ENCODE measurements around the gene RNF115.
"Not testable (repeated sequence)": the region's sequence is repeated elsewhere in the genome, so short reads cannot be mapped to it uniquely, and the experiment has no call there.

The RNF115 gene

DNA sequence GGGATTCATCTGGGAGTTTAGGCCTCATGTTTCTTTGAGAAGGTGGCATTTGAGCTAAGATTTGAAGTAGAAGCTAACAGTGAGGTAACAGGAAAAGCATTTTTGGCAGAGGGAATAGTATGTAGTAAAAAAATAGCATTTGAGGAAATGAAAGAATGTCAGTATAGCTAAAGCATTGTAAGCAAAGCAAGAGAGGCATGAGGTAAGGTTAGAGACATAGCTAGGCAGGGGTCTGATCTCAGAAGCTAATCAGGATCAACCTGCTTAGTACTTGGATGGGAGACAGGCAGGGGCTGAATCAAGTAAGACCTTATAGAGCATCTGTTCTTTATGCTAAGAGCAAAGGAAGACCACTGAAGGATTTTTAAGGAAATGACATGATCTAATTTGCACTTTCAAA, 4.1 kb upstream of the RNF115 start:
- no peak for ATAC-seq

GRCh38 chr1:145826030-145826429, 2.1 kb upstream of the RNF115 start:
- ATAC-seq (no peak), DNase-seq (no peak)

More for the DNA sequence above, 4.1 kb upstream of the RNF115 start:
- no peak for DNase-seq

DNA sequence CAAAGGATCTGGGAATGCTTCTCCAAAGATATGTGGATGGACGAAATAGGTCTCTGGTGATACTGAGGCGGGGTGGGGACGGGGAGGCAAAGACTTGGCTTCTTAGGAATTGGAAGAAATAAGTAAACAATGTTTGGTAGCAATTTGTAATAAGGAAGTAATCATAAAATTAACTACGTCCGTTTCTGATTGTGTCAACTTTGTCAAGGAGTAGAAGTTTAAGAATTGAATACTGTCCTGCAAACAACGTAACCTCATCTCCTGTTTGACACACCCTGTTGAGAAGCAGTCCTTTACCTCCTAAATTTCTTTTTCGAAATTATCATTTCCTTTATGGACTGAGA, 576 bp upstream of the RNF115 start:
- no peak for DNase-seq
- no peak for ATAC-seq

GRCh38 chr1:145822779-145823331, 1.0 kb downstream of the RNF115 start:
- not testable (repeated sequence) for DNase-seq
- peak; percentile 16 for ATAC-seq

DNA sequence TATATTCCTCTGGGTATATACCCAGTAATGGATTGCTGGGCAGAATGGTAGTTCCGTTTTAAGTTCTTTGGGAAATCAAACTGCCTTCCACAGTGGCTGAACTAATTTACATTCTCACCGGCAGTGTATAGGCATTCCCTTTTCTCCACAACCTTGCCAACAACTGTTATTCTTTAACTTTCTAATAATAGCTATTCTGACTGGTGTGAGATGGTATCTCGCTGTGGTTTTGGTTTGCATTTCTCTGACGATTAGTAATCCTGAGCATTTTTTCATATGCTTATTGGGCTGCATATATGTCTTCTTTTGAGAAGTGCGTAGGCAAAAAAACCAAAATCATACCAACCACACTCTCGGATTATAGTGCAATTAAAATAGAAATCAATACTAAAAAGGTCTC, 5.8 kb downstream of the RNF115 start:
- ATAC-seq: peak; percentile 66
- DNase-seq: not testable (repeated sequence)

GRCh38 chr1:145812977-145813810, 10.7 kb downstream of the RNF115 start:
- not testable (repeated sequence) for DNase-seq, ATAC-seq

GRCh38 chr1:145806844-145807243, 17.1 kb downstream of the RNF115 start:
- ATAC-seq: no peak
- no peak for DNase-seq

- DNase-seq (no peak), ATAC-seq (no peak)
These were observed 17.5 kb downstream of the RNF115 start for GRCh38 chr1:145806408-145806807.

- no peak for DNase-seq
- no peak for ATAC-seq
These were observed 18.8 kb downstream of the RNF115 start for GRCh38 chr1:145805057-145805456.

- DNase-seq: no peak
- no peak for ATAC-seq
These were observed 19.5 kb downstream of the RNF115 start for GRCh38 chr1:145804235-145805045.

GRCh38 chr1:145799806-145800205, 24.1 kb downstream of the RNF115 start:
- DNase-seq (no peak), ATAC-seq (no peak)

DNA sequence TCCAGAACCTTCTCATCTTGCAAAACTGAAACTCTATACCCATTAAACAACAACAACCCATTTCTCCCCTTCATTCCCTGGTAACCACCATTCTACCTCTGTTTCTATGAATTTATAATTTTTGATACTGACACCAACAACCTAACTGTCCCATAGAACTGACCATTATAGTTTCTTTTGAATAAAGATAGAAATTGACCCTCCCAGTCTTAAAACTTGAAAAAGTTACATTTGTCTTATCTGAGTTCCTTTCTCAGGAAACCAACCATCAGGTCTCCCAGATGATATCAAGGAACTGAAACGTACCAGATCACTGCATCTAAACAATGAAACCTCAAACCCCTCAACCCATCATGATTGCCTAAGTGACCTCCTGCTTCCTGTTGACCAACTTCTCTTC, 27.1 kb downstream of the RNF115 start:
- no peak for ATAC-seq
- no peak for DNase-seq

GRCh38 chr1:145795257-145795881, 28.5 kb downstream of the RNF115 start:
- ATAC-seq (no peak), DNase-seq (no peak)

- ATAC-seq: no peak
- no peak for DNase-seq
These were observed 31.4 kb downstream of the RNF115 start for GRCh38 chr1:145792484-145792883.

DNA sequence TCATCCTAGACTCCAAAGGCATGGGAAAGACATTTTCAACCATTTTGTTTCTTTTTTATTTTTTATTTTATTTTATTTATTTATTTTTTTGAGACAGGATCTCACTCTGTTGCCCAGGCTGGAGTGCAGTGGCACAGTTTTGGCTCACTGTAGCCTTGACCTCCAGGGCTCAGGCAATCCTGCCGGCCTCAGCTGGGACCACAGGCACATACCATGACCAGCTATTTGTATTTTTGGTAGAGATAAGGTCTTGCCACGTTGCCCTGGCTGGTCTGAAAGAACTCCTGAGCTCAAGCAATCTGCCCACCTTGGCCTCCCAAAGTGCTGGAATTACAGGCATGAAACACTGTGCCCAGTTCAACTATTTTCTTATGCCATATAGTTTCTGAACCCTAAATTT, 32.0 kb downstream of the RNF115 start:
- not testable (repeated sequence) for ATAC-seq, DNase-seq

DNA sequence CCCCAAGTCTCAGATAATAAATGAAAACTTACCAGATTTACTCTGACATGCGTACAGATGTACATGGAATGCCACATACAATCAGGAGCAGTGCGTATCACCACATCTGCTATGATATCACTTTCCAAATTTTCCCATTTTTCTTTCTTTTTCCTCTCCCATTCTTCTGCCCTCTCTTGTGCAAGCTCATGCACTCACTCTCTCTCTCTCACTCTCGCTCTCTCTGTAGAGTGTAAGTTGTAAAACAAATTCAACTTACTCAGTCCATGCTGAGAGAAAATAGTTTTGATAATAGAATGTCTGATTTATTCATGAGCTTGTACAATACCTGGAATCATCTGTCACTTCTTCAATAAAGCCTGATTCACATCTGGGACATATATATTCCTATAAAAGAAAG, 35.3 kb downstream of the RNF115 start:
- ATAC-seq (no peak), DNase-seq (no peak)

- ATAC-seq: peak; percentile 73
- no peak for DNase-seq
These were observed 37.6 kb downstream of the RNF115 start for GRCh38 chr1:145786271-145786670.

DNA sequence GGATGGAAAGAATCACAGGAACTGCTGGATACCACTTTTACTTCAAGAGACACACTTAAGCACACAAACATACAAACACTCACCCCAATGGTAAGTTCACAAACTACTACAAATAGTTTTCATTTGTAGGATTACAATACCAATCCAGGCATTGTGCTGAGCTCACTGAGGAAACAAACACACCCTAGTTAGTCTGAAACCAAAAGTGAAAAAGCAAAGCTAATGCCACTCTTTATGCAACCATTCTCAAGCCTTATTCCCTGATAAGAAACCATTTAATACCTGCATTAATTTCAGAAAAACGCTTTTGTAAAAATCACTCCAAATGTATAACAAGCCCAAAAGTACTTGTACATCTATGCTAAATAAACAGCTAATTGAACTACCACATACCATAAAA, 38.3 kb downstream of the RNF115 start:
- DNase-seq (no peak), ATAC-seq (peak; percentile 49)

- ATAC-seq: no peak
- DNase-seq: no peak
These were observed 39.5 kb downstream of the RNF115 start for GRCh38 chr1:145784409-145784808.

DNA sequence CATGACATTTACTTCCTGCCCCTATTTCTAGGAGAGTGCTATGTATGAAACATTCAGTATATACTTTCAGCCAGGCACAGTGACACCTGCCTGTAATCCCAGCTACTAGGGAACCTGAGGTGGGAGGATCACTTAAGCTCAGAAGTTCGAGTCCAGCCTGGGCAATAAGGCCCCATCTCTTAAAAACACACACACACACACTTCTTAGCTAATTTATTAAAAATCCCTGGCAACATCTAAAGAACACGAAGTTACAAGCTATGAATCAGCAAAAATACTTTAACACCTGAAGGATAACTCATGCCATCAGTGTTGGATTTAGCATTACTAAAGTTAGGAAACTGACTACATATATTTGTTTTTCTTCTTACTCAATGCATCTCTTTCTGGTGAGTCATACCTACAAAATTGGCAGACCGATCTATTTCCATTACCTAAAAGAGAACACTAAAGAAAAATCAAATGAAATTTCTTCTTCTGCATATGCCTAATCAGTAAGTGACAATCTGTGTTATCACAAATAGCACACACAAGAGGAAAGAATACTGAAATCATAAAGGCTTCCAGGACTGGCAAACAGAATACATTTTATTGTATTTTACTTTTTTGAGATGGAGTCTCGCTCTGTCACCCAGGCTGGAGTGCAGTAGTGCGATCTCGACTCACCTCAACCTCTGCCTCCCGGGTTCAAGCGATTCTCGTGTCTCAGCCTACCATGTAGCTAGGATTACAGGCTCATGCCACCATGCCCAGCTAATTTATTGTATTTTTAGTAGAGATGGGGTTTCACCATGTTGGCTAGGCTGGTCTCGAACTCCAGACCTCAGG, 41.4 kb downstream of the RNF115 start:
- no peak for ATAC-seq
- DNase-seq: no peak

DNA sequence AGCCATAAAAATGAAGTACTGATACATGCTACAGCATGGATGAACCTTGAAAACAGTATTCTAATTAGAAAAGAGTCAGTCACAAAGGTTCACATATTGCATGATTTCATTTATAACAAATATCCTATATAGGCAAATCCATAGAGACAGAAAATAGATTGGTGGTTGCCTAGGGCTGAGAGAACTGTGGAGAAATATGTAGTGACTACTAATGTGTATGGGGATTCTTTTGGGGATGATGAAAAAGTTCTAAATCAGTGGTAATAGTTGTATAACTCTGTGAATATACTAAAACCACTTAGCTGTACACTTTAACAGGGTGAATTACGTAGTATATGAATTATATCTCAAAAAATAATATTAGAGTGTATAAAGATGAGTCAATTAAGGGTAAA, 45.8 kb downstream of the RNF115 start:
- ATAC-seq (no peak), DNase-seq (no peak)

Measured in stimulated activated naive CD8-positive, alpha-beta T cell treated with anti-CD3 and anti-CD28 coated beads, Interleukin-15, Interleukin-2, amounts not matched to agents 100 U/mL and 50 U/mL, for 24 hours (primary cell).